ENCODE results near the gene JARID2.

The JARID2 gene

DNA sequence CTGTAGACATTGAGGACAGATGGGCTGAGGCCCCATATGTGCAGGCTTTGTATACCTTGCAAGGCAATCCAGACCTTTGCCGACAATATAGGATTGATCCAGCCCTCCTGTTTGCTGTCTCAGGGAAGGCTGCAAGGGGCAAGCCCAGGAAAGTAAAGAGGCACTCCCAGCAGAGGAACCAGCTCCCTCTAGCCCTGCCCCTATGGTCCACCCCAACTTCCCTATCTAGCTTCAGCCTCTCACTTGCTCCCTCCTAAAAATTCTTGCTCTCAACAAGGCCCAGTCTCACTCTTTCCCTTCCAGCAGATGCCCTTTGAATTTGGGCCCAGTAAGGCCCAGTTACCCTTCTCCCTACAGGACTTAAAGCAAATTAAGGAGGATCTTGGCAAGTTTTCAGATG lies 92.6 kb downstream of the JARID2 start:
- no peak for DNase-seq

GRCh38 chr6:15339081-15339480 lies 93.2 kb downstream of the JARID2 start:
- DNase-seq: no peak

DNA sequence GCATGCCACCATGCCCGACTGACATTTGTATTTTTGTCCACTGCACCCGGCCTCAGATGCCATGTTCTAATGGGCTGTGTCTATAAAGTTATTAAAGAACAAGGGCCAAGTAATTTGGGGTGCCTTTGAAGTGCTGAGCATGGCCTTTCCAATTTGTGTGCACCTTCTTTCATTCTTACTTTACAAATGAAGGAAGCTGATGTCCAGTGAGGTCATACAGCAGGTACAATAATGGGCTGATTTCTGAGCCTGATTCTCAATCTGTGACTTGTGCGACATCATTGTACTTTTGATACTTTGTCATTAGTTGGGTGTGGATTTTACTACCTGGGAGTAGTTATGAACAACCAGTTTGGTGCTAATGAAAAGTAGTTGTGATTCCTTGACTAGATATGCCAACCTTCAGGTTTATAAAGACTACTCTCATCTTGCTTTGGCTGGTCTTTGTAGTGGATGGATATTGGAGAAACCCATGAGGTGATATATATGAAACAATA lies 94.3 kb downstream of the JARID2 start:
- DNase-seq: no peak

DNA sequence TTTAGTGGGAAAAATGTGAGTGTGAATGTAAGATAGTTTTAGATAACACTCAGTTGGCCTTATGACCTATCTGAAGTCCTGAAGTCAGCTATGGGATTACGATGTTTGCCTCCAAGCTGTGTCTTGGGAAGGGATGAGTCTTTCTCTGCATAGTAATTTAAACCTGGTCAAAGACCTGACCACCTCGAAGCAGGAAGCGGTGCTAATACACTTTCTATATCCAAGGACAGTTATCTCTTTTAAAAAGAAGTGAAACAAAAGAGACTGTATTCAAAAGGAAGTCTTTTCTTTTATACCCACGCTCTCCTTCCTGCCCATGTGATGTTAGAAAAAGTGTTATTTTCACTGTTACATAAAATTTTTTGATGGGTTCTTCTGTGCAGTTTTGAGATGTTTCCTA lies 94.9 kb downstream of the JARID2 start:
- DNase-seq: no peak

DNA sequence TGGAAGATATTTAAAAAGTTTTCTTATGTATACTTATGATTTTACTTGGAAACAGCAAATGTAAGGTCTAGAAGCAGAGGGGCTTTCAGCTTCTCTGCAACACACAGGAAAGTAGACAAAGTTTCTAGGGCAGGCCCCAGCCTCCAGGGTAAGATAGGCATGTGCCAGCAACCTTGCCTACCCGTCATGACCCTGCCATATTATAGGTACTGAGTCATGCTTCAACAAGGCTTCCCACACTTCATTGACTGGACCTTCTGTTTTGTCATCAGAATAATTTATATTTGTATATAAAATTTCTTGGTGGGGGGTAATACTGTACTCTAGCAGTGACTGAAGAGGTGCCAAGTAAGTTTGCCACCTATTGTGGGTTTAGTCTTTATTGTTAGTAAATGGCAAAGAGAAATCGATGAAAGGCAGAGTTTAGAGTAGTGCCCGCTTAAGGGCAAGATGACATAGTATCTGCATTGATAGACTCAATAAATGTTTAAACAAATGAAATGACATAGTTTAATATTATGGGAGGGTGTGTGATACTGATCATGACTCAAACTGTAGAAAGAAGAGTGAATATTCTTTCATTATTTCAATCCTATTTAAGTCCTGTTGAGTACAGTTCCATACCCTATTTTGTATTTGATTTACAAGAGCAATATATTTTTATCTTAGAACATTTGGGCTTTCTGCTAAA lies 95.6 kb downstream of the JARID2 start:
- DNase-seq: no peak

GRCh38 chr6:15342114-15342513 lies 96.2 kb downstream of the JARID2 start:
- no peak for DNase-seq

DNA sequence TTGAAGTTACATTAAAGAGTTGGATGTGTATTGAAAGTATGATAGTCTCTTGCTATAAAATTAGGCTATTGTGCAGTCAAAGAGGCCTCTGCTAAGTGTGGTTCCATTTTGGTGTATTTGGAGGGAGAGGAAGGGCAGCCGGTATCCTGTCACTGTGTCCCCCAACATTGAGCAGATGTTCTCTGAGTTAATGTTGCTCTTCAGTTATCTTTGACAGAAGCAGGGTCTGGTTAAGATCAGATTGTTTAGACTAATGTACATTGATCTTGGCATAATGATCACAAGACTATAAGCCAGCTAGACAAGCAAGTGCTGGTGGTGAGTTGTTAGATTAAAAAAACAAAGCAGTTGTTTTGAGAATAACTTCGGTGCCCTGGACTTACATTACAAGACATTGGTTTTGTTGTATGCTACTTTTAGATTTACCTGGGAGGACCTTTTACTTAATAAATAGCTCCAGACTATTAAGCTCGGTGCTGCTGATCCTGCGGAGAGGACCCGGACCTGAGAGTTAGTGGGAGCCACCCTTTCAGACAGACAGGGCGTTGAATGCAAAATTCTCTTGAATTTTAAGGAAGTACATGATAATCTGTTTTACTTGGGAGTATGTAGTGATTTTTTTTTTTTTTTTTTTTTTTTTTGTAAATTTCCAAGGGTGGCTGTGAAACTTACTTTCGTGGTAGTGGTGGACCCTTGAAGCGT lies 97.8 kb downstream of the JARID2 start:
- DNase-seq: no peak

DNA sequence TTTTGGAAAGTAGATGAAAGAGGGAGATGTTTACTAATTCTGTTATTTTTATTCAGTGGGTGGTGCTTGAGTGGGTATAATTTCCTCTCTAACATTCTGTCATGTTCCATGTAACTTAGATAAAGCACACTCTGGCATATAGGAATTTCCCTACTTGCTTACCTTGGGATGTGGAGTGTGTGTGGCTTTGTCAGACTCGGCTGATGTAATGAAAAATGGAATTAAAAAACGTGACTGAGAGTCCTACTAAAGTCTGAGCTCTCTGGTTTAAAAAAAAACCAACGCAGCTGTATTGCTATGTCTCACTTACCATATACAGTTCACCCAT lies 98.3 kb downstream of the JARID2 start:
- DNase-seq: no peak

DNA sequence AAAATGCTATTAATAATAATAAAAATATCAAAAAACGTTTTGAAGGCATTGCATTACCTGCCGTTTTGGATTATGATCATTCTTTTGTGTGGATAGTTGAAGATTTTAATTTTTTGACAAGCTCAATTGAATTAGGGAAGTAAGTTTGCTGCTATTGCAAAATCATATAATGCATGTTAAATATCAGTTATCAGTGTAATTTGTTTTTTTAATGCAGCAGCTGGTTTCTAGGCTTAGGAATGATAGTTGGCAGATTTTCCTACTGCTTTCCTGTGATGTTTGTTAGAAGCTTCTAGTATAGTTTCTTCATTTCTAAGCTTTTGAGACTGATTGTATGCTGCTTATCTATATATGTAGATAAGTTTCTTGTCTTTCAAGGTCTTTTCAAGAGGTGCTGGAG lies 99.0 kb downstream of the JARID2 start:
- DNase-seq: no peak

DNA sequence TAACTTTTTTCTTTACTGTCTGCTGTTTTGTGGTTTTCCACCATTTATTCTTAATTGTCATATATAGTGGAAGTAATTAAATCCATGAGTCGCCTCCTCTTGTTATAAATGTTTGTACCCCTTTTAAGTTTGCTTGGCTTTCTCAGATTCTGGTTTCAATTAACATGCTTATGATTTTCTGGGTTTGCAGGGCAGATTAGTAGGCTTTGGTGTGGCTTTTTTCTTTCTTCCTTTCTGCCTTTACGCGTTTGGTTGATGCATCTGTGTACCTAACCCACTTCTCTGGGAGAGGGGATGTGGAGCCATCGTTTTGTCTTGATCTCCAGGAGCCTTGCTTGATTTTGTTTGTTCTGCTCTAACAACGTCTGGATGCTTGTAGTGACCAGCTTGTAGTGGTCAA lies 100.4 kb downstream of the JARID2 start:
- DNase-seq: no peak

GRCh38 chr6:15348528-15348927 lies 102.7 kb downstream of the JARID2 start:
- DNase-seq: no peak

- no peak for DNase-seq
Observed at GRCh38 chr6:15349379-15349778, 103.5 kb downstream of the JARID2 start.

DNA sequence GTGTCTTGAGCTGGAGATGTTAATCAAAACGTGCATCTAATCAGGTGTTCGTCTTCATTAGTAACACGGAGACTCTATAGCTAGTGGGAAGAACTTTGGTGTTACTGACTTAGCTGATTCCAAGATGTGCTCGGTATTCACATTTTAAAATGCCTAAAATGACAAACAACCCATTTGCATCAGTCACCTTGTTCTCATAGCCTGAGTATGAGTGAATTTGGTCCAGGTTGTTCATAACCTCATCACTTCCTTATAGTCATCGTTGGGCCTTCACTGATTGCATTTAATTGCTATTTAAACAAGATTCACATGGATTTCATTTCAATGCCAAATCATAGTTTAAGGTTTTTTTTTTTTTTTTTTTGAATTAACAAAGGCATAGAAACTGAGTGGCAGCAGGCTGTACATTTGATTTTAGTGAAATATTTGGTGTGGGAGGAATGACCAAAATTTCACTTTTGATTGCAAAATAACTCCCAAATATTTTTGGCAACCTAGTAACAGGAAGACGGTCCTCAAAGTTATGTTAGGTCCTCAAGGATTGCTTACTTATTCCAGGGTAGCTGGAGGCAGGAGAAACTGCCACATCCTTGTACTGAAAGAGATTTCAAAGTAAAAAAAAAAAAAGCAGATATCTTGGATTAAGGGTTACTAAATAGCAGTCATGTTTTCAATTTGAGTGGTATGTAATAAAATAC lies 104.7 kb downstream of the JARID2 start:
- no peak for DNase-seq

DNA sequence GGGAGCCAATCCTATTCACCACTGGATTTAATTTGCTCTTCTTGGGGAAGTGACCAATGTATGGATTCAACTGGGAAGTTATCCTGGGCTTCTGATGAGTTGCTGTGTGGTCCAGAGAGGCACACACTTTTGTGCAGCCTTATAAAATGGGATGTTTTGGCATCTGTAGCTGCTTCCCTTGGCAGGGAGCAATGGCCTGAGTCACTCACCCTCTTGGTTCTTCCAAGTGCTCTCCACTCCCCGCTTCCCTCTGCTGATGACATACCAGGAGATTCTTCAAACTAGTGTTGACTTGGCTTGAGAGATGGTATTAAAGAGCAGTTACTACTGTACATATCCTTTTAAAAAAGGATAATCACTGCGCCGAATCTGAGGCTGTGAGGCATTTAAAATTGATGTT lies 105.8 kb downstream of the JARID2 start:
- DNase-seq: no peak

GRCh38 chr6:15352220-15352619 lies 106.4 kb downstream of the JARID2 start:
- no peak for DNase-seq

- DNase-seq: no peak
Observed at GRCh38 chr6:15352845-15353244, 107.0 kb downstream of the JARID2 start.

DNA sequence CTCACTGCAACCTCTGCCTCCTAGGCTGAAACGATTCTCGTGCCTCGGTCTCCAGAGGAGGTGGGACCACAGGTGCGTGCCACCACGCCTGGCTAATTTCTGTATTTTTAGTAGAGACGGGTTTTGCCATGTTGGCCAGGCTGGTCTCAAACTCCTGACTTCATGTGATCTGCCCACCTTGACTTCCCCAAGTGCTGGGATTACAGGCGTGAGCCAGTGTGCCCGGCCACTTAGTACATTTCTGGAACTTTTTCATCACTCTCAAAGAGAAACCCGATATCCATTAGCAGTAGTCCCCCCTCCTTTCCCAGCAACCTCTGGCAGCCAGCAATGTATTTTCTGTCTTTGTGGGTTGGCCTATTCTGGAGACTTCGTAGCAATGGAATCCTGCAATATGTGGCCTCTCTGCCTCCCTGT lies 109.8 kb downstream of the JARID2 start:
- no peak for DNase-seq

GRCh38 chr6:15356179-15356578 lies 110.3 kb downstream of the JARID2 start:
- no peak for DNase-seq

DNA sequence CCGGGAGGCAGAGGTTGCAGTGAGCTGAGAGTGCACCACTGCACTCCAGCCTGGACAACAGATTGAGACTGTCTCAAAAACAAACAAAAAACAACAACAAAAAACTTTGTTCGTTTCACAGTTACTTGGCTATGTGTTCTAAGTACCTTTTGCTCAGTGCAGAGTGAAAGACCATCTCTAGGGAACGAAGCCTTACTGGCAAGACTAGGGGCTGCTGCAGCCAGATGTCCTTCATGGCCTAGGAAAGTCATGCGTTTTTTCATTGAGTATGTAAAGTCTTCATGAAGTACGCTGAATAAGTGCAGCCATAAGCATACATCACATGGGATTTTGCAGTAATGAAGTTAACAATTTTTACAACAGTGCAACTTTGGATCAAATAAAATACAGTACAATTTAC lies 111.1 kb downstream of the JARID2 start:
- DNase-seq: no peak

GRCh38 chr6:15357782-15358181 lies 111.9 kb downstream of the JARID2 start:
- no peak for DNase-seq

- no peak for DNase-seq
Observed at GRCh38 chr6:15358579-15359327, 112.9 kb downstream of the JARID2 start.

GRCh38 chr6:15359335-15359862 lies 113.5 kb downstream of the JARID2 start:
- no peak for DNase-seq

DNA sequence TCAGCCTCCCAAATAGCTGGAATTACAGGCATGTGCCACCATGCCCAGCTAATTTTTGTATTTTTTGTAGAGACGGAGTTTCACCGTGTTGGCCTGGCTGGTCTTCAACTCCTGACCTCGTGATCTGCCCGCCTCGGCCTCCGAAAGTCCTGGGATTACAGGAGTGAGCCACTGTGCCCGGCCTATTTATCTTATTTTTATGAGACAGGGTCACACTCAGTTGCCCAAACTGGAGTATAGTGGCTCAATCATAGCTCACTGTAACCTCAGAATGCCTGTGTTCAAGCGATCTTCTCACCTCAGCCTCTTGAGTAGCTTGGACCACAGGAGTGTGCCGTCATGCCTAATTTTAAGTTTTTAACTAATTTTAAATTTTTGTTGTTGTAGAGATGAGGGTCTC lies 114.4 kb downstream of the JARID2 start:
- DNase-seq: no peak
